GM18951 (cell line): ENCODE measurements around the gene COLQ.

Experiments
- POLR2A ChIP-seq: IDR thresholded peaks from 4 replicates; pipeline ENCODE4 v1.6.1; 2011; ENCODE audit warnings: mild to moderate bottlenecking; ENCODE audit not compliant: insufficient read length, insufficient read depth; ENCODE audit errors: extremely low read depth
- in situ Hi-C: fragments of 300-500 bp; cut with MboI; formaldehyde crosslinking; loops from one replicate; pipeline ENCODE4 v1.12.0; 2022; ENCODE audit warnings: low sequenced_read_pairs, mixed read lengths, inconsistent platforms; ENCODE audit not compliant: unreplicated experiment

COLQ gene

DNA sequence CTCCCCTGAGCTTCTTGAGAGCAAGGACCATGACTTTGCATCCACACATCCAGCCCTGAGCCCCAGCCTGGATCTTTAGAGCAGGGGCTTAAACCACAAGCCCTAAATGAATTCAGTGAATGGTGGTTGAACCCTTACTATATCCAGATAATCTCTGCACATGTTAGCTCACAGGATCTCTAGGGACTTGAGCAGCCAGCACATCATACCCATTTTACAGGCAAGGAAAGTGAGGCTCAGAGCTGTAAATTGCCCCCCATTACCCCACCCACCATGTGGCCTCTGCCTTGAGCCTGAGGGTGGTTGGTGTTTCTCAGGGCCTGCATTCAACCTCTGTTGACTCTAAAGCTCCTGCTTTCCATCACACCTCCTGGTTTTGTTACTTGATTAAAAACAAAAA is 66.5 kb downstream of the COLQ start:
- TF ChIP-seq POLR2A: no peak

DNA sequence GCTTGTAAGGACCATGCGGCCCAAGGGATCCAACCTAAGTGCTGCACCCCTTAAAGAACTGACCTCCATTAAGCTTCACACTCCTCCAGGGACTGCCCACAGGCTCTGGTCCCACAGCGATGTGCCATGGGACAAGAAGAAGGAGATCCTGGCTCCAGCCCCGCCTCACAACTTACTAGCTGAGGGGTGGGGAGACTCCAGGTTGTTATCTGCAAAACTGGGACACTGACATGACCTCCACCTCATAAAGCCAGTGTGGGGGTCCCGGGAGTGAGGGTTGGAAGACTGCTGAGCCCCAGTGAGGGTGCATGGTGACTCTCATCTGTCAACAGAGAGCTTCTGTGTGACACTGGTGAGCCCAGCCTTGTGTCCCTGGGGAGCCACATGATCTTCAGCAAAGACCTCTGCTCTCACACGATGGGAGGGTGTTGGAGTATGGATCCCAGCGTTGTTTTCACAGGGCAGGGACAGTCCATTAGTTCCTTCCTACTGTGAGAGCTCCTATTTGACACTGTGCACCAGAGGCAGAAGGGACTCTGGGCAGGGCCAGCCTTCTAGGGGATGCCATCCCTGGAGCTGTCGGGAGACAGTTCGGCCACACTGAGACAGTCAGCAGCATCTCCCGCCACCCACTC is 67.4 kb downstream of the COLQ start:
- TF ChIP-seq POLR2A: no peak
- in situ Hi-C loops: no loop called here

More for the DNA sequence above, 66.5 kb downstream of the COLQ start:
- in situ Hi-C loops: no loop called here

DNA sequence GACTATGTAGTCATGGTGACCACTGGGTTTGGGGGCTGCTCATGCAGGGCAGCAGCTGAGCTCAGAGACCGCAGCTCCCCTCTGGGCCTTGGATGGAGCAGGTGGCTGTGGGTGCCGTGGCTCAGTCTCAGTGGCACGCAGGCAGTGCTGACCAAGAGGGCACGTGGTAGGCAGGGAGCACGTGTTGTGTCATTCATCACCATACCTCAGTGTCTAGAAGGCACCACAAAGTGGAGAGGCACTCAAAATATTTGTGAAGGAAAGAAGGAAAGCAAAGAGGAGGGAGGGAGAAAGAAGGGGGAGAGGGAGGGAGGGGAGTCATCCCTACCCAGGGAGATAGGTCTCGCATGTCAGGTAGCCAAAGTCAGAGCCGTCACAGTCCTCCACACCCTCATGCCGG is 68.0 kb downstream of the COLQ start:
- in situ Hi-C loops: no loop called here
- TF ChIP-seq POLR2A: no peak

- no peak for TF ChIP-seq POLR2A
- in situ Hi-C loops: no loop called here
Measured at GRCh38 chr3:15452961-15453360, 68.5 kb downstream of the COLQ start.

DNA sequence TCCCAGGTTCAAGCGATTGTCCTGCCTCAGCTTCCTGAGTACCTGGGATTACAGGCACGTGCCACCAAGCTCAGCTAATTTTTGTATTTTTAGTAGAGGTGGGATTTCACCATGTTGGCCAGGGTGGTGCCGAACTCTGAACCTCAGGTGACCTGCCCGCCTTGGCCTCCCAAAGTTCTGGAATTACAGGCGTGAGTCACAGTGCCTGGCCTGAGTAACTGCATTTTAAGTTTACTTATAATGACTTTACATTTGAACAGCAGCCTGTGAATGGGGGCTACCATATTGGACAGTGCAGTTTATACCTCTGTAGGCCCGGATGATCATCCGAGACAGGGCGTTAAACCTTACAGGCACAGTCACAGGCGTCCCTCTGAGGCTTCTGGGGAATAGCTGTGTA is 69.3 kb downstream of the COLQ start:
- in situ Hi-C loops: no loop called here
- no peak for TF ChIP-seq POLR2A

- TF ChIP-seq POLR2A: no peak
- in situ Hi-C loops: no loop called here
Measured at GRCh38 chr3:15451216-15452113, 70.0 kb downstream of the COLQ start.

DNA sequence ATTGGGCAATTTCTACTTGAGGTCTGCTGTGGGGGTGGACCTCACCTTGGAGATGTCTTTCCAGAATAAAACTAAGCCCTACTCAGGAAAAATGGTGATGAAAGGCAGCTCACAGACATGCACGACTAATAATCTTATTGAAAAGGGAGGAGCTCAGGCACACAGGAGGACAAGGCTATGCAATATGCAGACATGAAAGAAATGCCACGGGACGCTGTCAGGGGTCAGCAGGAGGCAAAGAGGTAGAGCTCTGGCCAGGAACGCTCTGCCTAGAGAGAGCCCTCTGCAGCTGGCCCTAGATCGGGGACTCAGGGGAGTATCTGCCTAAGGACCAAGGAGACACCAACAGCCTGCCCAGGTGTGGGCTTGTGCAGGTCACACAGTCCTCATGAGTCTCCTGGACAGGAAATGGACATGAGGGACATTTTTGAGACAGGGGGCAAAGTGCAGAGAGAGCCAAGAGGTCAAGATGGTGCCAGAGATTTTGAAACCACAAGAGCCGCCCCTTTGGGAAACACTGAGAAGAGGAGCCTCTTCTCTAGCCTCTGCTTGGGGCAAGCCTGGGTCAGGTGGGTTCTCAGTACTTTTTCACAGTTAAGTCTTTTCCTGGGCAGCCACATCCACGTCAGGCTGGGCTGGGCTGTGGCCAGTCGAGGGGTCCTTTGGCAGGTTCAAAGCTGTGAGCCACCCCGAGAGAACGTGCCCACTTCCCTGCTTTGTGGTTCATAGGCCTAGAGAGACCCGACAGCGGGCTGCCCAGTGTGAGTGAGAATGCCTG is 70.9 kb downstream of the COLQ start:
- TF ChIP-seq POLR2A: no peak
- in situ Hi-C loops: no loop called here

DNA sequence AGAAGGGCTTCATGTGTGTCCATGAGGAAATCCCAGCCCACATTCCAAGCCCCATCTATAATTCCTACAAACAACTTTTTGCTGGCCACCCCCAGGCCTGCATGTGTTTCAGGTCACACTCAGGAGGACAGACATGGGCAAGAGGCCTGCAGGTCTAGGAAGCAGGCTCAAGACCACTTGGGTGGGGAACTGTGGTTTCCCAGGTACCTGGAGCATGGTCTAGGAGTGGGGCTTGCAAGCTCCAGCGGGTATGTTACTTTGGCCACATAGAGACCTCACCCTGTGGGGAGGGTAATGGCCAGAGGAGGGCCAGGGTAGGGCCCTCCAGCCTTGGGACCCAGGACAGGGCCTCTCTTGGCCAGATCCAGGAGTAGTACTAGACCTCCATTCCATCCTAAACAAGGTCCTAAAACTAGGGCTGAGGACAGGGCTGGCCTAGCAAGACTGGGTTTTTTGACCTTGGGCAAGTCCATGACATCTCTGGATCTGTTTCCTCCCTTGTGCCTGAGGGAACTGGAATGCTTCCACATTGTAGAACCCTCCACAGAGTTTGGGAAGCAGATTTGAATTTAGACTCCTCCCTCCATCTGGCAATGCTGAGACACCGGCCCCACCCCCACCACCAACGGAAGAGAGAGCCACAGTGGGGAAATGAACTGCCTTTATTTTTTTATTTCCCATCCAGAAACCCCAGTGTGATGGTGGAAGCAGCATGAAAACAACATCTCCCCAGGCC is 71.8 kb downstream of the COLQ start:
- in situ Hi-C loops: no loop called here
- TF ChIP-seq POLR2A: no peak

- in situ Hi-C loops: no loop called here
- no peak for TF ChIP-seq POLR2A
Measured at GRCh38 chr3:15443826-15444524, 77.5 kb downstream of the COLQ start.

- in situ Hi-C loops: no loop called here
- no peak for TF ChIP-seq POLR2A
Measured at GRCh38 chr3:15440891-15441290, 80.6 kb downstream of the COLQ start.

GRCh38 chr3:15439476-15439875 is 82.0 kb downstream of the COLQ start:
- in situ Hi-C loops: no loop called here
- no peak for TF ChIP-seq POLR2A

- in situ Hi-C loops: no loop called here
- TF ChIP-seq POLR2A: no peak
Measured at GRCh38 chr3:15438983-15439382, 82.5 kb downstream of the COLQ start.
